ENCODE data around the gene LARGE2.
A peak's percentile ranks its signal among the peaks of the same experiment; 100 is the strongest.

The LARGE2 gene

DNA sequence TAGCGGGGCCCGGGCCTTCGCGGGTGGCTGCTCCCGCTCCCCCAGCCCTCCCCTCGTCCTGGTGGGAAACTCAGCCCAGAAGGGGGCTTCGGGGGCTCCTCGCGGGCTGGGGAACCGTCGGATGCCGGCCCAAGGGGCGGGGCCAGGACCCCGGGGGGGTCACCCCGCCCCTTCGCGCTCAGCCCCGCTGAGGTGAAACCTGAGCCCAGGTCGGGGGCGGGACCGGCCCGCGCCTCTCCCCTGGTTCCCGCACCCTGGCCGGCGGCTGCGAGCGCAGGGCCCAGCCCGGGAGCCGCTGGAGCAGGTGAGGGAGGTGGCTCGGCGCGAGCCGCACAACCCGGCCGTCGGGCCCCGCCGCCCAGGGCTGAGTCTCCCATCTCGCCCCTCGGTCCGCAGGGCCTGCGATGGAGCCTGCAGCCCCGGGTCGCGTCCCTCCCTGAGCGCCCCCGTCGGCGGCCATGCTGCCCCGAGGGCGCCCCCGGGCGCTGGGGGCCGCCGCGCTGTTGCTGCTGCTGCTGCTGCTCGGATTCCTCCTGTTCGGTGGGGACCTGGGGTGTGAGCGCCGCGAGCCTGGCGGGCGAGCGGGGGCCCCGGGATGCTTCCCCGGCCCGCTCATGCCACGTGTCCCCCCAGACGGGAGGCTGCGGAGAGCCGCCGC lies at the start of gene LARGE2:
LARGE2 (plus strand) TSS at position 232 of the 658 bp plus-strand sequence; CDS start at position 459, 227 bp downstream.
- peak; percentile 31 for DNase-seq

GRCh38 chr11:45876401-45876800 lies 46.1 kb upstream of the LARGE2 start:
- DNase-seq: no peak

DNA sequence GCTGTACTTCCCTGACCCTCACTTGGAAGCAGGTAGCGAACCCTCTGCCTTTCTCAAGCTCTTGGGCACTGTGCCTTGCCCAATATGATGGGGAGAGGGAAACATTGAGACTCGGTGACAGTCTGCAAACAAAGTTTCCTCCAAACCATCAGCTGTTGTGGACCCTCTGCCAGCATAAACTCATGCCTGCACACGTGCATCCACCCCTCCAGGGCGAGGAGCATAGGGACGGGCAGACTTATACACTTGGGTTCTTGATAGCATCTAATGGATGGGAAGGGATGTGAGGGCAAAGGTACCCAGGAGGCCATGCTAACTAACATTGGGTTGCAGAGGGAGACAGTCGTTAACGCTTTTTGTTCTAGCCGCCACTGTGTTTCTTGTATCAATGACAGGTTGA lies 45.2 kb upstream of the LARGE2 start:
- no peak for DNase-seq

DNA sequence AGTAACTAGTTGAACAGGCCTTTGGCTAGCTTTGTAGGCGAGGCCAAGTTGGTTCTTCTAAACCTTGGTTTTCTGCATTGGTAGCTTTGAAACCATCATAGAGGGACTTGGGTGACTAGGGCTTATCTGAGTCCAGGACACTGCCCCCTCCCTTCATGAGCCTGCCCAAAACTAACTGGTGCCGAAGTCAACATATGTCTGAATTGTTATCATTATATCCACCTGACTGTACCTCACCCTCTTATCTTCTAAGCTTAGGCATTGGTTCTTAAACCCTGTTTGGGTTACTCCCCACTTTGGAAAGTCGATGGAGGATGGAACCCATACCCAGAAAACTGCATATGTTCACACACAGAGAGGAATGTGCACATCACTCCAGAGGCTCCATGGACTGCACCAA lies 44.6 kb upstream of the LARGE2 start:
- no peak for DNase-seq

GRCh38 chr11:45879803-45880686 lies 42.4 kb upstream of the LARGE2 start:
- DNase-seq: no peak

GRCh38 chr11:45880772-45881570 lies 41.5 kb upstream of the LARGE2 start:
- no peak for DNase-seq

DNA sequence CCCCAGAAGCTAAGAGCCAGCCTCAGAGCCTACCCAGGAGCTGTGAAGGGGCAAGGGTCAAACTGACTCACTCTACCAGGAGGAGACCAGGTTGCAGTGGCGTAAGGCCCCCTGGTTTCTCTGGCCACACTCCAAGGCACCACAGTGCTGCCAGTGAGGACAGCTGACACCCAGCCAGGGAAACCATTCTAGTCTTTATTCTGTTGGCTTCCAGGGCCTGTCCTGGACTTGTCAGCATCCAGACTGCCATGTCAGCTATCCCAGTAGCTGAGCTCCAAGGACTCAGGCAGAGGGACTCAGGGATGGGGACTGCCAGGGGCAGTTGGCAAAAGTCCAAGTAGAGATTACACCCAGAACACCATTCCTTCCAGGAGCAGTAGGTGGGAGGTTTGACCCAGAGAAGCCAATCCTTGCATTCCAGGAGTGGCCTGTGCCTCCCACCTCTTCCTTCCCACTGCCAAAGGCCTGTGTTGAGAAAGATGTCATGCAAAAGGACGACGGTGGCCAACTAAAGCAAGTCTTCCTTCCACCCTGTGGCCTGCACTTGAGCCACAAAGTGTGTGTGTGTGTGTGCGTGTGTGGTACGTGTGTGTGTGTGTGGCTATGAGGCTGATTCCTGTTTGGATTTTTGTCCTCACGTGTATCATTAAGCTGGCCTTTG lies 40.6 kb upstream of the LARGE2 start:
- DNase-seq: no peak

DNA sequence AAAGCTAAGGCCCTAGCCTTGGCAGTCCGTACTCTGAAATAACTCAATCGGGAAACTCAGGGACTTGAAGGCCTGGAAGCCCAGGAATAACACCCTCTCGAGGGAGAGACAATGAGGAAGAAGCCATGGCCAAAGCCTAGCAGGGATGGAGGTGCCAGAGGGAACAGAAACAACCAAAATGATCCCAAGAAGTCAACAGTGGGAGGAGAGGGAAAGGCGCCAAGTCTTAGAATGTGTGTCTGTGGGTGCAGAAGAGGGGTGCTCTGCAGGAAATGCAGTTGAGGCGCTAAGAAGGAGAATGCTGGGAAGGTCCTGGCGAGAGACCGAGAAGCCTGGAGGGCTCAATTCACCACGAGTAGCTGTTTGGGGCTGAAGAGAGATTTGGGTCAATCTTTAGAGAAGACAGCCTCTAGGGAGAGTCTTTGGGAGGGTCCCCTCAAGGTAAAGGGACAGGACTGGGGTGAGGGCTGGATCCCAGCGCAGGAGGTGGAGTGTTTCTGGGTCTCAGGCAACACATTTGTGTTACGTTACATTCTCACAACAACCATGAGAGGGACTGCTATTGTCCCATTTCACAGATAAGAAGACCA lies 37.8 kb upstream of the LARGE2 start:
- DNase-seq: no peak

DNA sequence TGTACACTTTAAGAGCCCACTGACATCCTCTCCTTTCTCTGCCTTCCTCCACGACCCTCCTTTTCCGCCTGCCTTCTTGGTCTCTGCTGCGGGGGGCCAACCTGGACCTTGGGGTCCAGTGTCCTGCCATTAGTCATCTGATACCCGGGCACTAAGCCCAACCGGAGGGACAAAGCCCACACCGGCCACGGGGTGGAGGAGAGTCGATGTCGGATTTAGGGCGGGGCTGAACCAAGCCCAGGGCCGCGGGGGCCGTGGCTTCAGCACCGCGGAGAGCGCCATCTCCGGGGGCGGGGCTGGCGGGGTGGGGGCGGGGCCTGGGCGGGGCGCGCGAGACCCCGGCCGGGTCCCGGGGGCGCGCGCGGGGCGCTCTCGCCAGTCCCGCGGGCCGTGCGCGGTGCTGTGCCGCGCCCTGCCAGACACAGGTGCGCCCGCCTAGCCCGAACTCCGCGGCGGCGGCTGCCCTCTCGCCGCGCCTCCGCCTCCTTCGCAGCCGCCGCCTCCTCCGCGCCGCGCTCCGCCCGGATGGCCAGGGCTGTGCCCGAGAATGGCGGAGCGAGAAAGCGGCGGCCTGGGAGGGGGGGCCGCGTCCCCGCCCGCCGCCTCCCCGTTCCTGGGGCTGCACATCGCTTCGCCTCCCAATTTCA lies 37.1 kb upstream of the LARGE2 start, which contains the start of gene MAPK8IP1:
MAPK8IP1 (plus strand) TSS at position 378 of the 647 bp plus-strand sequence; CDS start at position 548, 170 bp downstream.
- DNase-seq: peak; percentile 48

DNA sequence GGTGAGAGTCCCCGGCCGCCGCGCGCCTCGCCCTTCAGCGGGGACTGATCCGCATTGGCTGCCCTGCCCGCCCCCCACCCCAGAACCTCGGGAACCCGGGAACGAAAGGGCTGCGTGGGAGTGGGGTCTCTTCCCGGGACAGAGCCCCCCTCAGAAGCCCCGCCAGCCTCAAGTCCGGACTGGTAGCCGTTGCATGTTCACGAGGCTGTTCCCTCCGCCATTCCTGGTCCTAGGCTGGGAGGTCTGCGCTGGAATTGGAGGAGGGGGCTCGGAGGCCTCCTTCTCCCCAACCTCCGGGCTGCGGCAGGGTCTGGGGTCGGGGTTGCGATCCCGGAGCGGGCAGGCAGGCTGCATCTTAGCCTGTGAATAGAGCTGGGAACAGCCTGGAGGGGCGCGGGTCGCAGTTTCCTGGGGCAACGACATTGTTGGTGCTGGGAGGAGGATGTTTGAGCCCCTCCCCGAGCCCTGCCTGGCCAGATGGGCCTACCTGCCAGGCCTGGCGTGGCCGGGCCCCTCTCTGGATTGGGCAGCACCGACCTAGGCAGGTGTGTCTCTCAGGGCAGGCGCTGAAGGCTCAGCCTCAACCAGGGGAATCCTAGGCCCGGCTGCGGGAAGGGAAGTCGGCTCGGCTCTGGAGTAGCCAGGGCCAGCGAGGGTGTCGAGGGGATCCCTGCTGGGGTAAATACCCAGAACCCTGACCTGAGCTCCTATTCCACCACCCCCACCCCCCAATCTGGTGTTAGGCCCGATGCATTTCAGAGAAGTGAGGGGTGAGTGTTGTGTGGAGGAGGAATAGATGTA lies 36.3 kb upstream of the LARGE2 start:
- DNase-seq: no peak

DNA sequence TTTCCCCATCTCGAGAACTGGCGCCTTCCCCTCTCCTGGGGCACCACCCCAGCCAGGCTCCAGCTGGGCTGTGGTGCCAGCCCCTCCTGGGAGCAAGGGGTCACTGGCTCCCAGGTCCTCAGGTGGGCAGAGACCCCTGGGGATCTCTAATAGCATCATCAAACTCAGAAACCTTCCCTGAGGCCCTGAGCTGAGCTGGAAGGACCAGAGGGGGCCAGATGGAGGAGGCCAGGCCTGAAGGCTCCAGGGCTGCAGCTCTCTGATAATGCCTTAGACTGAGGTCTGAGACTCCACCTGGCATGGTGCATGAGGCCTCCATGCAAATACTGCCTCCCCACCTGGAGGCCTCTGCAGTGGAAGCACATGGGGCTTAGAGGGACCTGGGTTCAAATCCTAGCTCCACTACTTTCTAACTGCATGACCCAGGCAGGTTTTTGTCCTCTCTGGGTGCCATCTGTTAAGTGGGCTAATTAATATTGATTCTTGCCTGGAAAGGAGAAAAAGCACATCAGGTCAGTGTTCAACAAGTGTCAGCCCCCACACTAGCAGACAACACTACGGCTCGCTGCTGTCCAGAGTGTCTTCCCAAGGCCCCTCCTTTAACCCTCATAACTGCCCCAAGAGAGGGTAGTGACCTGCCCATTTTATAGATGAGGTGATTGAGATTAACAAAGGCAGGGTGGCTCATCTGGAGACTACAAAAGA lies 35.5 kb upstream of the LARGE2 start:
- DNase-seq: no peak

- DNase-seq: no peak
These were observed 34.9 kb upstream of the LARGE2 start for GRCh38 chr11:45887587-45887986.

DNA sequence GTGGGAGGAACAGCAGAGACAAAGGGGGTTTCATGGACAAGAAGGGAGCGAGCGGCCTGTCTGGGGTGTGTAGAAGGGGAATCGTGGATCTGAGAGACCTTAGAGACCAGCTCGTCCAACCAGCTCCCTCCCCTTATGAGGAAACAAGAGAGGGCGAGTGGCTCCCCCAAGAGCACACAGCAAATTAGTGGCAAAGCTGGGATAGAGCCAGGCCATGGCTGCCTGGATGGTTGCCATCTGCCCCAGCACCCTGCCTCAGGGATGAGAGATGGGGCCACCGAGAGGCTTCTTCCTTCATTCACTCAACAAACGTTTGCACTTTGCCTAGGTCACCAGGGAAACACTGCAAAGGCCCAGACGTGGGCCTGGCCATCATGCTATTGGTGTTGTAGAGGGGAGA lies 32.9 kb upstream of the LARGE2 start:
- no peak for DNase-seq

DNA sequence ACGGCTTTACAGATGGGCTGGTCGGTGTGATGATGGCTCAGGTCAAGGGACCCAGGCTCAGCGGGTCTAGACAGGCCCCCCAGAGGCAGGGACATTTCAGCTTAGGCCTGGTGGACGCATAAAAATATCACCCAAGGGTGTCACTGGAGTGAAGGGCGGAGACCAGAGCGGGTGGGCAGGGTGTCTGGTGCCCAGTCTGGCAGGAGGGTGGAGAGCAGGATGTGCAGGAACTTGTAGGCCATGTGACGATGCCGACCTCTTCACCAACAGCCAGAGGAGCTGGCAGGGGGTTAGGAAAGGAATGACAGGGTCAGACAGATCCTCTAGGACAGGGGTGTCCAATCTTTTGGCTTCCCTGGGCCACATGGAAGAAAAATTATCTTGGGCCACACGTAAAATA lies 32.5 kb upstream of the LARGE2 start:
- DNase-seq: no peak

- DNase-seq: no peak
These were observed 31.4 kb upstream of the LARGE2 start for GRCh38 chr11:45890886-45891550.

DNA sequence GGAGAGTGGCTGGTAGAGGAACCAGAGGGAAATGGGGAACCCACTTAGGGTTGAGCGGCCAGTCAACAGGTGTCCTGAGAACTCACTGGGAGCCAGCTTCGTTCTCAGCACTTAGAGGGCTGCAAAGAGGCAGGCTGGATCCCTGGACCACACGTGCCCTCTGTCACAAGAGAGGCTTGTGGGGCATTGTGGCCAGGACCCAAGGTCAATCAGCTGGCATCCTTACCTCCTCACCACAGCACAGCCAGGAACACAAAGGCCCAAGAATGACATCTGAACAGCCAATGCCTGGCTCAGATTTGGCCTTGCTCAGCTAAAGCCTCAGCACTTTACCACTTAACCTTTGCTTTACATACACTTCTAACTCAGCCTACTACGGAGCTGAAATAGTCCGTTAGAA lies 29.6 kb upstream of the LARGE2 start:
- no peak for DNase-seq

DNA sequence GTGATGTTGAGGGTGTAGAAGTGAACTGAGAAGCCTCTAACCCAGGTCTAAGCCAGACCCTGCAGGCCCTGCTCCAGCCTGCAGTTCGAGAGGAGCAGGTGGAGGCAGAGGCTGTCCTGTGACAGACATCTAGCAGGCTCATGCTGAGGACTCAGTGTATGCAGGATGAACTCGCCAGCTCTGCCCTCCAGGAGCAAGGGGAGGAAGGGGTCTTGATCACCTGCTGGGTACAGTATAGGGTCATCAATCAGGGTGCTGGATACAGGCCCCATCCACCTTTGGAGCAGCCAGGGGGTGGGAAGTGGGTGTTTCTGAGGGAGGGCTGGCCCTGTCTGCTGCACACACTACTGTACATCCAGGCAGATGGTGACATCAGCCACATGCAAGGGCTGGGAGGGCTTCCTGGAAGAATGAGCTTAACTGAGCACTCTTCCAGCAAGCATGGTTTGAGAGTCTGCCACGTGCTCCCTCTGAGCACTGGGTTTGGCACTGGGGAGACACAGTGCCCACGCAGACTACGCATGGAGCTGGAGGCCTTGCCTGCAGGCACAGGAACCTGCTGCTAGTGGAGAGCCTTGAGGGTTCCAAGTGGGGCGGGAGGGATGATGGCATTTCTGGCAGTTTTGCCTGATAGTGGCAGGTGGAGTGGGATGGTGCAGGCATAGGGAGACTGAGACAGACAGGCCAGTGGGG lies 27.8 kb upstream of the LARGE2 start:
- DNase-seq: no peak

GRCh38 chr11:45895553-45896259 lies 26.8 kb upstream of the LARGE2 start:
- no peak for DNase-seq

All from CD4-positive, alpha-beta T cell treated with Interferon gamma for 1 hour (primary cell).